ENCODE data around the gene SMIM5.

Gene SMIM5

GRCh38 chr17:75667825-75668224 is 34.6 kb downstream of the SMIM5 start:
- DNase-seq (ENCODE audit: low read depth), result no peak

DNA sequence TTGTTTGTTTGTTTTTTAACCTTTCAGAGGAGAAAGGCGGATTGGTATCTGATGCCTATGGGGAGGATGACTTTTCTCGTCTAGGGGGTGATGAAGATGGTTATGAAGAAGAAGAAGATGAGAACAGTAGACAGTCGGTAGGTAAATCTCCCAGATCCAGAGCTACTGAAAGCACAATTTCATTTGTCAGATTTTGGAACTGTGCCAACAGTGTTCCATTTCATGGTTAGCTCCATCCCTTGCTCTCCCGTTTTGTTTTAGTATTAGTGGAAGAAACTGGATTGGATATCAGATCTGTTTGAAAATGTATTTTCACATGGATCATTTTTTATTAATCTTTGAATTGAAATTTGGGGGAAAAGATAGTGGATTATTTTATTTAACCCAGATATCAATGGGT is 35.3 kb downstream of the SMIM5 start:
- no peak for DNase-seq (ENCODE audit: low read depth)

- DNase-seq (ENCODE audit: low read depth), result no peak
These were observed 37.6 kb downstream of the SMIM5 start for GRCh38 chr17:75670868-75671267.

- no peak for DNase-seq (ENCODE audit: low read depth)
These were observed 38.8 kb downstream of the SMIM5 start for GRCh38 chr17:75672011-75672410.

DNA sequence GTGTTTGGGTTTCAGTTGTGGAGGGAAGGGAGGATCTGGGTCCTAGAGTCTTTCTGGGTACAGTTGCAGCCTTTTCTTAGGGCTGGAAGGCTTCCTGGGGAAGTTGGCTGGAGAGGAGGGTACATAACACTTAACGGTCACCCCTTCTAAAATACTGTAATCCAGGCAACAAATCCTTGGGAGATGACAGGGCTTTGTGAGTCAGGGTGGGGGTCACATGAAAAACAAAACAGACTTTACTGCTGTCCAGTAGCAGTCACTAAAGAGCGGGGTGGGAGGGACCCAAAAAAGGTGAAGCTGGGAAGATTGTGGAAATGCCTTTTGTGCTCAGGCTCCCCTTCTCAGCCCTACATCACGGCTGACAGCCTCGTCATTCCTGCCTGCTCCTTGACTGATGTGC is 40.3 kb downstream of the SMIM5 start:
- DNase-seq (ENCODE audit: low read depth), result no peak

- no peak for DNase-seq (ENCODE audit: low read depth)
These were observed 43.2 kb downstream of the SMIM5 start for GRCh38 chr17:75676461-75676860.

DNA sequence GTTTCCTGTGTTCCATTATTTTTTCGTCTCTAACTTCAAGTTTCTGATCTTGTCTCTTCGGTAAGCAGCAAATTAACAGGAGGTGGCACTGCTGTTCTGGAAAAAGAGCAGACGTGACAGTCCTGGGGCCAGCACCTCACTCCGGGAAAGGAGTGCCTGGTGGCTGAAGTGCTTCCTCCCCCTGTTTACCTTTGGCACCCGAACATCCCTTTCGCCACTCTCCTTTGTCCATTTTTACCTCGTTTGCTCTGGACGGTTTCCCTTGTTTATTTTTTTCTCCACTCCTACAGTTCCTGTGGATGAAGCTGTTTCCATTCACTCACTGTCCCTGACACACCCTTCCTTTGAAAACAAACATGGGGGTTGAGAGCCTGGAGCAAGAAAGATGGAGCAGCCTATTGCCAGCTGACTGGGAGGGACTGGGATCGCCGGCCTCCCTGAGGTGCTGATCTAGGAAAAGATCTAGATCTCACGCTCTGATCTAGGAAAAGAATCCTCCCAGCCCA is 46.5 kb downstream of the SMIM5 start:
- no peak for DNase-seq (ENCODE audit: low read depth)

GRCh38 chr17:75680431-75680830 is 47.2 kb downstream of the SMIM5 start:
- no peak for DNase-seq (ENCODE audit: low read depth)

GRCh38 chr17:75681289-75681688 is 48.1 kb downstream of the SMIM5 start:
- DNase-seq (ENCODE audit: low read depth), result no peak

- DNase-seq (ENCODE audit: low read depth), result no peak
These were observed 50.3 kb downstream of the SMIM5 start for GRCh38 chr17:75683583-75683982.

- no peak for DNase-seq (ENCODE audit: low read depth)
These were observed 51.0 kb downstream of the SMIM5 start for GRCh38 chr17:75684249-75684648.

DNA sequence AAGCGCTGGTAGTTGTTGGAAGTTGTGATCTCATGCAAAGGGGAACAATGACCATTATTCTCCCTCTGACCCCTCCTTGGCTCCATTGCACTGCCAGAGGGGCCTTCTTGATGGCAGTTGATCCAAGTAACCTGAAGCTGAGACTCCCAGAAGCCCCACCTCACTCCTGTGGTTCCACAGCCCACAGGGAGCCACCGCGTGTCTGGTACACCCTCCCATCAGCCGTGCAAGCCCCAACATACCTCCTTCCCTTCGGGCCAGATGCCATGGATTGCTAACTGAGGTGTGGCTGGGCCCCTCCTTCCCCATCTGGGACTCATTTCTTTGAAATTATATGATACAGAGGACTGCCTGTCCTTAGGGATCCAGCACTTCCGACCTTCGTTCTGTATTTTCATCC is 51.7 kb downstream of the SMIM5 start:
- no peak for DNase-seq (ENCODE audit: low read depth)

DNA sequence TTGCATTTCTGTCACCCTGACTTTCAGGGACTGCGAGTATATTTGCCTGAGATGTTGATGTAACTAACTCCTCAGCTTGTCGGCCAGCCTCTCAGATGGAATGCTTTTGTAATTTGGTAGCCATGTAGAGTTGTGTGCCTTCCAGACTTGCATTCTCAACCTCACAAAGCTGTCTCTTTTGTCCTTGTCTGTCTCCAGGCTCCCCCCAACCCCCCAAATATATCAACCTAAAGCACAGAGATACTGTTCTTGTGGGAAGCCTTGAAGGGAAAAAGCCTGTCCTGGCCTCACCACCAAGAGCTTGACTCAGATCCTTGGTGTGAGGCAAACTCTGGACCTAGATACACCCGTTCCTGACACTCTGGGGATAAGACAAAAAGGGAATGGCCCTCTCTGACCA is 52.3 kb downstream of the SMIM5 start:
- DNase-seq (ENCODE audit: low read depth), result no peak

GRCh38 chr17:75688209-75688825 is 55.1 kb downstream of the SMIM5 start:
- DNase-seq (ENCODE audit: low read depth), result no peak

DNA sequence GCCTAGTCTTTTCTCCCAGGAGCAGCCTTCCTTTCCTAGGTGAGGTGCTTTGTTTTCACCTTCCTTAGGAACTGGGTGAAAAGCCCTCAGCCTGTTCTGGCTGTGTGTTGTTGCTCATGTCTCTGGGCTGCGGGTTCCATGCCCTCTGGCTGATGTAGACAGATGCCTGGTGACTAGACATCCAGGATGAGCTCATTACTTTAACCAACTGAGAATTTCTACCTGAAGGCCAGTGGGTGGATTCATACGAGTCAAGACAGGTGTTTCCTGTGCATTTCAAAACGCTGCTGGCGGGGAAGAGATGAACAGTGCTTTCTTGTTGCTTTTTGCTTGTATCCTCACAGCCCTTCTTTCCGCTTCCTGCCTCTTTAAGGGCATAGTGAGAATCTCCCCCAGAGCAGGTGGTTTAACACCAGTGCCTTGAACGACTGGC is 56.2 kb downstream of the SMIM5 start:
- DNase-seq (ENCODE audit: low read depth), result peak; percentile 4
